ENCODE measurements around the gene CCND1.

CCND1 gene

DNA sequence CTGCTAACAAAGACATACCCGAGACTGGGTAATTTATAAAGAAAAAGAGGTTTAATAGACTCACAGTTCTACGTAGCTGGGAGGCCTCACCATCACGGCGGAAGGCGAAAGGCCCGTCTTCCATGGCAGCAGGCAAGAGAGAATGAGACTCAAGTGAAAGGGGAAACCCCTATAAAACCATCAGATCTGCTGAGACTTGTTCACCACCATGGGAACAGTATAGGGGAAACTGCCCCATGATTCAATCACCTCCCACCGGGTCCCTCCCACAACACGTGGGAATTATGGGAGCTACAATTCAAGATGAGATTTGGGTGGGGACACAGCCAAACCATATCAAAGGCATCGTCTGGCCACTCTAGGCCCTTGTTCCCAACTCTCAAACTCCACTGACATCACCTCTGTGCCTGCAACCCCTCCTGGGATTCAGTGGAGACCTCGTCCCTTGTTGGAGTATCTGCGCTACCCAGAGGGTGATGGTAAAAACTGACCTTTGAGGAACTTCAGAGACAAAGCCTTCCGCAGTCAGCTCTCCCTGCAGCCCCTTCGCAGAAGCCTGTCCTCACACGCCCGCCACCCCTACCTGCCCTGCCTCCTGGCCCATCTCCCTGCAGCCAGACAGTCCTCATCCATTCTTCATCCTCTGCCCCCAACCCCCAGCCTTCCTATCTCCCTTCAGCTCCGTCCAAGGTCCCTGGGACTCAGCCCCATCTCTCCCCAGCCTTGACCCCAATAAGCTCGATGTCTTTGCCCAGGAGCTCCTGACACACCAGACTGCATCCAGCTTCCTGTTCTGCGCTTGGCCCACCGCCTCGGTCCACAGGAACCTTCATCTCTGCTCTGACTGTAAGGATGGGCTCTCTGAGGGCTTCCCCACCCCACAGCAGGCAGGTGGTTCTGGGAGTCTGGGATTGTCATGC, 15.8 kb downstream of the CCND1 start:
- no peak for DNase-seq (ENCODE audit: extremely low read depth, low read depth)
- TF ChIP-seq, protein P1, sequence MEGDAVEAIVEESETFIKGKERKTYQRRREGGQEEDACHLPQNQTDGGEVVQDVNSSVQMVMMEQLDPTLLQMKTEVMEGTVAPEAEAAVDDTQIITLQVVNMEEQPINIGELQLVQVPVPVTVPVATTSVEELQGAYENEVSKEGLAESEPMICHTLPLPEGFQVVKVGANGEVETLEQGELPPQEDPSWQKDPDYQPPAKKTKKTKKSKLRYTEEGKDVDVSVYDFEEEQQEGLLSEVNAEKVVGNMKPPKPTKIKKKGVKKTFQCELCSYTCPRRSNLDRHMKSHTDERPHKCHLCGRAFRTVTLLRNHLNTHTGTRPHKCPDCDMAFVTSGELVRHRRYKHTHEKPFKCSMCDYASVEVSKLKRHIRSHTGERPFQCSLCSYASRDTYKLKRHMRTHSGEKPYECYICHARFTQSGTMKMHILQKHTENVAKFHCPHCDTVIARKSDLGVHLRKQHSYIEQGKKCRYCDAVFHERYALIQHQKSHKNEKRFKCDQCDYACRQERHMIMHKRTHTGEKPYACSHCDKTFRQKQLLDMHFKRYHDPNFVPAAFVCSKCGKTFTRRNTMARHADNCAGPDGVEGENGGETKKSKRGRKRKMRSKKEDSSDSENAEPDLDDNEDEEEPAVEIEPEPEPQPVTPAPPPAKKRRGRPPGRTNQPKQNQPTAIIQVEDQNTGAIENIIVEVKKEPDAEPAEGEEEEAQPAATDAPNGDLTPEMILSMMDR (IDR thresholded peaks at IDR 0.05; ENCODE audit: low read depth, low read length): no peak

DNA sequence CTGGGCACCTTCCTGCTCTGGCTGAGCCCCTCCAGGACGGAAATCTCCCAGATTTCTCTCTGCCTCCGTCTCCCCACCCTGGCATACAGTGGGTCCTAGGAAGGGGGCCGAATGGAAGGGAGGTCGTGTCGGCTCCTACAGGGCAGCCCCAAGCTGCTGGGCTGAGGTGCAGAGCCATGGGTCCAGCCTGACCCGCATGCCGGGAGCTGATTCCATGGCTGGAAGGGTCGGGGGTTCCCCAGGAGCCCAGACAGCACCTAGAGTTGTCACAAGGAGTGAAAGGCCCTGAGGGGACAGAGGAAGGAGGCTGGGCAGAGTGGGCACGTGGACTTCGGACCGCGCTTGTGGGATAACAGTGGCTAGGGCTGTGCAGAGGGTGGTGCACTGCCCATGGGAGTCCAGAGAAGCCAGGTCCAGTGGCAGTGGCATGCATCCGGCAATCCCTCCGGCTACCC, 16.5 kb downstream of the CCND1 start:
- DNase-seq (ENCODE audit: extremely low read depth, low read depth): no peak
- TF ChIP-seq, protein P1 (IDR thresholded peaks at IDR 0.05; ENCODE audit: low read depth, low read length): no peak

DNA sequence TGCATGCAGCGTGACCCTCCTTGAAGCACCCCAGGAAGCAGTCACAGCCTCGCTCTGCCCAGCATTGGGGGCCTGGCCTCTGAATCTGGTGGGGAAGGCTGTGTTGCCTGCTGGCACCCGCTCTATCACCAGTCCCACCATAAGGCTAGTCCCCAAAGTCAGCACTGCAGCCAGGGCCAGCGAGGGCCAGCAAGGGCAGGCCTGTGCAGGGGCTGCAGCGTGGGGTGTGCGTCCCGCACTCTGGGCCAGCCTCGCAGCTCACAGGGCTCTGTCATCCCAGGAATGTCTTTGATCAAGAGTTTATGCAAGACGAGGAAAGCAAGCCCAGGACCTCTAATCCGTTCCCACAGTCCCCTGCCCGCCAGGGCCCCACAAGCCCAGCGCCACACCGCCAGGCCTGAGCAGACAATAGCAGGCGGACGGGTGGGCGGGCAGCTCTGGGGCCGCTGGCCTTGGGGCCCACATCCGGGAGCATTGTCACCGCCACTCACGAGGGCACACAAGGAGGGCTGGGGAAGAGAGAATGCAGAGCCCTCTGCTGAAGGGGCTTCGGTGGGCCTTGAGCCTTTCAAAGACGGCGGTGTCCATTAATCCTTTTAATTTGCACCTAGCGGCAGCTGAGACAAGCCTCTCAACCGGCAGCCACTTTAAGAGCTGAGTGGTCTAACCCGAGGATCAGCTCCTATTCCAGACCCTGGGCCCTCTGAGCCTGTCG, 17.1 kb downstream of the CCND1 start:
- TF ChIP-seq, protein P1 (IDR thresholded peaks at IDR 0.05; ENCODE audit: low read depth, low read length): no peak
- DNase-seq (ENCODE audit: extremely low read depth, low read depth): no peak

DNA sequence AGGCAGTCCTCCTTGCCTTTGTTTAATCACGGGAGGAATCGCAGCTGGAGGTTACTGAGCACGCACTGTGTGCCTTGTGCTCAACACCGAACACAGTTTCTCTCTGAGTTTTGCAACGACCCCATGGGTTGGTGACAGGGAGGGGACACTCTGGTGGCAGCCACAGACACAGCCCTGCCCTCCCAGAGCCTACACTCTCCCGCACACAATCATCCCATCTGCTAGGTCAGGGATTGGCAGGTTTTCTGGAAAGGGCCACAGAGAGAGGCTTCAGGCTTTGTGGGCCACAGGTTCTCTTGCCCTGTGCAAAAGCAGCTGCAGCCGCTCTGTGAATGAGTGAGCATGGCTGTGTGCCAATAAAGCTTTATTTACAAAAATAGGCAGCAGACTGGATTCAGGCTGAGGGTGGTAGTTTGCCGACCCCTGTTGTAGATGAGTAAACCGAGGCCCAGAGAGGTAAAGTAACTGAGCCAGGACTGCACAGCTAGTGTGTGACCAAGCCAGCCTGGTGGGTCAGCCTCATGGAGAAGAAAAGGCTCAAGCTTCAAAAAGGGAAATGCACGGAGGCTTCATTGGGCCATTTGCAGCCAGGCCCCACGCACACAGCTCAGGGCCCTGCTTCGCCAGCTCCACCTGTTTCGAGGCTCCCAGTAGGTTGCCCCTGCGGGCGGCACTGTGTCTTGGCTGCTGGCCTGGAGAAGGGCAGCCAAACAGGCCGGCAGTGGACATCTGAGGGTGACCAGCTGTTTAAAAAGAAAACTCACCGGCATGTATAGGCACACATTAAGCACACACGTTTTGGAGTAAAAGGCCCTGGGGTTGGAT, 17.9 kb downstream of the CCND1 start:
- no peak for DNase-seq (ENCODE audit: extremely low read depth, low read depth)
- TF ChIP-seq, protein P1 (IDR thresholded peaks at IDR 0.05; ENCODE audit: low read depth, low read length): no peak

DNA sequence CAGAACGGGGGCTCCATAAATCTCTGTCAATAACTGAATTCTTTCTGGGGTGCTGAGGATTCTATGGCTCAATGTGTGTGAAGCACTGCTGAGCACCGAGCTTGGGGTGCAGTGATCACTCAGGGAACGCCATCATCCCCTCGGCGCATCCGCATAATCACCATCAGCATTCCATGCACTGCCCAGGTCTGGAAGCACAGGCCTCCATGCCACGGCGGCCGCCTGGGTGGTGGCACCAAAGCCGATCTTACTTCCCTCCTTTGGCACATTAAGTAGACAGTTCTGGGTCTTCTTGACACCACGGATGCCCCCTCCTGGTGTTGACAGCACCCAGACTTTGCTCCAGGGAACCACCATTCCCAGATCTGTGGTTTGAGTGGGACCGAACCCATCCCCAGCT, 18.6 kb downstream of the CCND1 start:
- TF ChIP-seq, protein P1 (IDR thresholded peaks at IDR 0.05; ENCODE audit: low read depth, low read length): no peak
- DNase-seq (ENCODE audit: extremely low read depth, low read depth): no peak

DNA sequence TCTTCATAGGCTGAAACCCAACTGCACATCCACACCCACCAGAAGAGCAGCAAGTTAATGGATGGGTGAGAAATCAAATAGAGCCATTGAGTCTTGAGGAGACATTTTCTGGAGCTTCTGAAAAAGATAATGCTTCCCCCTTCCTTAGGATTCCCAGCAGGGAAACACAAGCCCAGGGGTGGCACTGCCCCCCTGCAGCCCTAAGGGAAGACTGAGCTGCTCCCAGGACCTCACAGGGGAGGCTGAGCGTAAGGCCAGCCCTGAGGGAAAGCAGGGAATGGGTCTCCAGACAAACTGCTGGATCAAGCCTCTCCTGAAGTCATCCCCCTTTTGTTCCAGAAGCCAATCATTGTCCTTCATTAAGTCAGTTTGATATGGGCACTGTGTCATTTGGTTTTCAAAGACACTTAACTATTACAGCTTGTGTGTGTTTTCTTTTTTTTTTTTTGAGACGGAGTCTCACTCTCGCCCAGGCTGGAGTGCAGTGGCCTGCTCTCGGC, 19.1 kb downstream of the CCND1 start:
- TF ChIP-seq, protein P1 (IDR thresholded peaks at IDR 0.05; ENCODE audit: low read depth, low read length): no peak
- no peak for DNase-seq (ENCODE audit: extremely low read depth, low read depth)
